Central memory CD4-positive, alpha-beta T cell (primary cell): ENCODE data around the gene DNAH5.

ENCODE experiments used
- DNase-seq: peaks from one replicate; pipeline ENCODE4 v3.0.0; 2022

The DNAH5 gene

GRCh38 chr5:13941468-13941867 lies 3.0 kb downstream of the DNAH5 start:
- DNase-seq, result no peak

- no peak for DNase-seq
Observed at GRCh38 chr5:13939638-13940037, 4.8 kb downstream of the DNAH5 start.

GRCh38 chr5:13934921-13935320 lies 9.6 kb downstream of the DNAH5 start:
- no peak for DNase-seq

GRCh38 chr5:13934125-13934524 lies 10.4 kb downstream of the DNAH5 start:
- DNase-seq, result no peak

- no peak for DNase-seq
Observed at GRCh38 chr5:13932561-13932960, 11.9 kb downstream of the DNAH5 start.

- DNase-seq, result no peak
Observed at GRCh38 chr5:13932011-13932410, 12.5 kb downstream of the DNAH5 start.

GRCh38 chr5:13930541-13931171 lies 13.8 kb downstream of the DNAH5 start:
- DNase-seq, result no peak

- DNase-seq, result no peak
Observed at GRCh38 chr5:13926731-13927130, 17.8 kb downstream of the DNAH5 start.

GRCh38 chr5:13921578-13921977 lies 22.9 kb downstream of the DNAH5 start:
- no peak for DNase-seq

- DNase-seq, result no peak
Observed at GRCh38 chr5:13919786-13920185, 24.7 kb downstream of the DNAH5 start.

GRCh38 chr5:13919087-13919486 lies 25.4 kb downstream of the DNAH5 start:
- no peak for DNase-seq

GRCh38 chr5:13917061-13917460 lies 27.4 kb downstream of the DNAH5 start:
- no peak for DNase-seq

GRCh38 chr5:13913962-13914361 lies 30.5 kb downstream of the DNAH5 start:
- no peak for DNase-seq

GRCh38 chr5:13910637-13911288 lies 33.7 kb downstream of the DNAH5 start:
- DNase-seq, result no peak

GRCh38 chr5:13910201-13910600 lies 34.3 kb downstream of the DNAH5 start:
- no peak for DNase-seq

GRCh38 chr5:13909271-13909670 lies 35.2 kb downstream of the DNAH5 start:
- no peak for DNase-seq

GRCh38 chr5:13898569-13898968 lies 45.9 kb downstream of the DNAH5 start:
- no peak for DNase-seq

- DNase-seq, result no peak
Observed at GRCh38 chr5:13878357-13878756, 66.1 kb downstream of the DNAH5 start.

- no peak for DNase-seq
Observed at GRCh38 chr5:13866792-13867191, 77.7 kb downstream of the DNAH5 start.

- DNase-seq, result no peak
Observed at GRCh38 chr5:13865312-13865711, 79.2 kb downstream of the DNAH5 start.

- no peak for DNase-seq
Observed at GRCh38 chr5:13860146-13860545, 84.3 kb downstream of the DNAH5 start.

GRCh38 chr5:13859270-13860065 lies 85.0 kb downstream of the DNAH5 start:
- DNase-seq, result no peak

GRCh38 chr5:13843175-13843846 lies 101.2 kb downstream of the DNAH5 start:
- DNase-seq, result no peak
